ENCODE data around the gene NEK6. TPM values are rescaled to one million over a fixed set of nuclear protein-coding genes. Genes with fewer than 3 reads are reported as not detected.

The NEK6 gene
- total and polyA plus RNA-seq, 2 of the 8 experiments (the other 6 are each of a cell fraction or from before 2014, with no cell fraction given), result 17.7 to 19.7 TPM

- no peak for TF ChIP-seq CTCF (IDR thresholded peaks at IDR 0.05; ENCODE audit: control extremely low read depth in 1 of 3, insufficient read depth in 1 of 3, low read depth in 1 of 3, low read length in 3 of 3)
- no peak for TF ChIP-seq TEAD4 (IDR thresholded peaks at IDR 0.05; ENCODE audit: low read depth, low read length)
- no peak for TF ChIP-seq POLR2AphosphoS5 (IDR thresholded peaks at IDR 0.05; ENCODE audit: low read depth, low read length)
- no peak for TF ChIP-seq EGR1 (IDR thresholded peaks at IDR 0.05; ENCODE audit: borderline replicate concordance, low read depth, low read length)
- no peak for TF ChIP-seq YY1 (IDR thresholded peaks at IDR 0.05; ENCODE audit: low read depth, low read length)
- TF ChIP-seq SAP30 (IDR thresholded peaks at IDR 0.05; ENCODE audit: insufficient read depth, insufficient replicate concordance, low read length), result no peak
Measured at GRCh38 chr9:124388275-124389048, 130.7 kb downstream of the NEK6 start (continued).

Measured in H1 (cell line).